Jurkat, Clone E6-1 (cell line): Measurements from ENCODE around the gene SLC4A2.
A peak's percentile ranks its signal among the peaks of the same experiment; 100 is the strongest.

ENCODE experiments used
- DNase-seq: peaks from one replicate; pipeline ENCODE4 v3.0.0-alpha.2; 2011; ENCODE audit warnings: low read depth, low spot score
- H3K4me3 ChIP-seq: 2 replicates; pipeline ENCODE4 v1.5.1; 2011; ENCODE audit warnings: mild to moderate bottlenecking, low read length, control low read depth, moderate library complexity

Gene SLC4A2

DNA sequence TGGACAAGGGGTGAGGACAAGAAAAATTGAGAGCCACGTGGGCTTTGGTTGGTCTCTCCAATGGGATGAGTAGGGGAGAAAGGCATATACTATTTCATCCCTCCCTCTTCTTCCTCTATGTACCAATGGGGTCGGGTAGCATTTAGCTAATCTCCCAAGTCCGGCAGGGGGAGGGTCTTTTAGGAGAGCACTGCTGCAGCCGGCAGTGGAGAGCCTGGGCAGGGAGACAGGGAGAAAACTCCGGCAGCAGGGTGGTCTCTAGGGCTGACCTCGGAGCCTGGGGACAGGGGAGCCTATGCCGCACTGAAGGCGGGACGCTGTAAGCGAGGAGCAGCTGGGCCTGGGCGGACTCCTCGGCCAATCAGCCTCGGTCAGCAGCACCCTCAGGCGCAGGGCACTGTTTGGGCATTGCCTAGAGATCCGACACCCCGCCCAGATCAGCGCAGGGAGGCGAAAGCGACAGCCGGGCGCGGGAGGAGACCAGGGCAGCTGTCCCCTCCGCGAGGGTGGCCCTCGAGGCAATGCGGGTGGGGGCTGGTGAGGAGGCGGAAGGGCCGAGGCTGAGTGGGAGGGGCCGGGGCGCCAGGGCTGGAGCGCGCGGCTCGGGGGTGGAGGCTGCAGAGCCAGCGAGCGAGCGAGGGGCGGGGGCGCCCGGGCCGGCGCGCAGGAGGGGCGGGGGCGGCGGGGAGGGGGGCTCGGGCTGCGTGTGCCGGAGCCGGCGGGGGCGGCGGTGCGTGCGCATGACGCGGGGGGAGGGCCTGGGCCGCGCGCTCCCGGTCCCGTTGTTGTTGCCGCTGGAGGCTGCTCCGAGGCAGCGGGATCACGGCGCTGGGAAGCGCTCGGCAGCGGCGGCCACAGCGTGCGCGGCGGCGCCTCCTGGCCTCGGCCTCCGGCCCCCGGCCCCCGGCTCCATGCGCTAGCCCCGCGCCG, 26.6 kb downstream of the SLC4A2 start, which contains the start of gene AGAP3:
Gene AGAP3, plus strand, starts transcription at position 785 of the 930 bp plus-strand sequence. CDS start 267 bp downstream, outside the sequence.
- peak within 1 kb of the TSS; percentile 62 for H3K4me3 ChIP-seq
- no peak for DNase-seq

DNA sequence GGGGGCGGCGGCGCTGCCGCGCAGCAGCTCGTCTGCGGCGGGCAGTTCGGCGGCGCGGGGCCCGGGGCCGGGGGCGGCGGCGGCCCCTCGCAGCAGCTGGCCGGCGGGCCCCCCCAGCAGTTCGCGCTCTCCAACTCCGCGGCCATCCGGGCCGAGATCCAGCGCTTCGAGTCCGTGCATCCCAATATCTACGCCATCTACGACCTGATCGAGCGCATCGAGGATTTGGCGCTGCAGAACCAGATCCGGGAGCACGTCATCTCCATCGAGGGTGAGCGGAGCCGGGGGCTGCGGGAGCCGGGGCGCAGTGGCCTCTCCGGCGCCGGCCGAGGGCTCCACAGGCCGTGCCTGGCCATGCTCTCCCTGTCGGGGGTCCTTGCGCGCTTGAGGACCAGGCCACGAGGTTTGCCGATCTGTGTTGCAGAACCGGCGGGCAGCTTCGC, 27.4 kb downstream of the SLC4A2 start:
- DNase-seq = no peak
- peak overlapping the region; percentile 60 for H3K4me3 ChIP-seq

GRCh38 chr7:151087245-151088018, 28.0 kb downstream of the SLC4A2 start:
- H3K4me3 ChIP-seq = peak overlapping the region; percentile 60
- DNase-seq = no peak

DNA sequence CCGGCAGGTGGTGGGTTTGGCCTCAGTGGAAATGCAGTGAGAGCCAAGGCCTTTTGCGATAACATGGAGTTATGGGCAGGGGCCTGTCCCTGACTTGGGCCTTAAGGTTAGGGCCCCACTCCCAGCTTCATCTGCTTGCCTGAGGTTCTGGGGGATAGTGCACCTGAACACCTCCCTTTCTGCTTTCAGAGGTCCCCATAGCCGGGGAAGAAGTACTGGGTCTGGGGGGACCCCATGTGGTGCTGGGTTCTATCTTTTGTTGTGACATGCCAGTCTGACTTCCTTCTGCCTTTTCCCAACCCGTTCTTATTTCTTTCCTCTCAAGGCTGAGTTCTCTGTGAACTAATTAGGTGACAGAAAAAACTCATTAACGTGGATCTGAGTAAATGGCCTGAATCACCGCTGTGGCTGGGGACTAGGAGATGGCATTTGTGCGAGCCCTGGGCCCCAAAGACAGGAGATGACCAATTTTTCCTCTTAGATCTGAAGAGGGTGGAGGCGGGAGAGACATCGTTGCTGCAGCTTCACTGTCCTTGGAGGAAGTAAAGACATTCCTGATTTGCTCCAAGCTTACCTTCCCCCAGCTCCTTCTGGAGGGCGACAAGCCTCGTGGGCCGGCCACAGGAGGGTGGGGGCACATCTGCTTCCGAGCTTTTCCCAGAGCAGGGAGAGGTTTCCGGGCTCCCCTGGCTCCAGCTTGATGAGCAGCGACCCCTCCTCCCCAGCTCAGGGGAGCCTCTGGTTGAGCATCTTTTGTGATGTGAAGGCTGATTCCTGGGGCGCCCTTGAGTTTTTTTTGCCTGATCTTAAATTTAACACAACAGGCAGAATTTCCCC, 28.8 kb downstream of the SLC4A2 start:
- no peak for DNase-seq
- no peak overlapping the region for H3K4me3 ChIP-seq

DNA sequence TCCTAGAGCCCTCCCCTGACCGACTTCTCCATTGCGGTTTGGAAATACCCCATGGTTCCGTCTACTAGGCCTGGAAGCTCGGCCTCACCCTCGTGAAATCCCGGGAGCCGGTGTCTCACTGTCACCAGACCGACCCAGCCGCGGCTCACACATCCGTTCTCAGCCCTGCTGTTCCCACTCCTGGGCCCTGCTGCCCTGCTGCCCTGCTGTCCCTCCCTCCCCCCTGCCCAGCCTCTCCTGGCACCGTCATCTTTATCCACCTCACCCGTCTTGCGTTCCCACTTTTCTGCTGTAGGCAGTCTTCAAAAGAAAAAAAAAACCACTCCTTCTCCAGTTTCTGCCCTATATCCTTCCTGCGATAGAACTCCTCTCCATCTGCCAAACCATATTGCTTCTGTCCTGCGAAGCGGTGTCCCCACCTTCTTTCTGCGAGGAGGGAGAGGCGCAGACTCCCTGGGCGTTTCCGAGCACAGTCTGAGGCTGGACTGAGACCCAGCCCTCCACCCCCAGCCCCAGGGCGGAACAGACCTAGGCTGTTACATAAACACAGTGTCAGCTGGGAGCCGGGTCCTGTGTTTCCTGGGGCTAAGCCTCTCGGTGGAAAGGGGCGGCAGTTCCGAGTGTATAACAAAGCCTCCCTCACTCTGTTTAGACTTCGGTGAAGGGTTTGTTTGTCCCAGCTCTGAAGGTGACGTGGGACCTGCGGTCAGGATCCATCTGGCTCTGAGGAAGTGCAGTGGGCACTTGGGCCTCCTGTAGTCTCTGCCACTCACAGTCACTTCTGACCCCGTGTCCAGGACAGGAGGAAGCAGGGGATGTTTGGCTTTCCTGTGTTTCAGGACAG, 29.7 kb downstream of the SLC4A2 start:
- DNase-seq = no peak
- no peak overlapping the region for H3K4me3 ChIP-seq

GRCh38 chr7:151089893-151090730, 30.7 kb downstream of the SLC4A2 start:
- no peak overlapping the region for H3K4me3 ChIP-seq
- DNase-seq = no peak

DNA sequence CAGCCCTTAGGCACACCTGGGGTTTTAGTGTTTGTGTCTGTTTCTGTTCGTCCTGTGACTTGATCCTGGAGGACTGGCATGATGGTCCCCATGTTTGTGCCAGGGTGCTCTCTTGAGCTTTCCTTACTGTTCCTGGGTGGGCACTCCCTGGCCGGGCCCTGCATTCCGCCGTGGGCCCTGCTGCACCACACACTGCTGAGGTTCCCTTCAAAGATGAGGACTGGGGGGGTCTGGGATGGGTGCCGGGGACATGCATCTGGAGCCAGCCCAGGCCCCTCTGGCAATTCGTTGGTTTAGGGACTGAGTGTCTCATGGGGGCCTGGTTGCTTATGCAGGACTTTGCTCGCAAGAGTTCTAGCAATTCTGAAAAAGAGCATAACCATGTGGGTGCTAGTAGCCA, 31.6 kb downstream of the SLC4A2 start:
- no peak for DNase-seq
- H3K4me3 ChIP-seq = no peak overlapping the region

- DNase-seq = no peak
- H3K4me3 ChIP-seq = no peak overlapping the region
Measured at GRCh38 chr7:151091431-151091830, 32.0 kb downstream of the SLC4A2 start.

DNA sequence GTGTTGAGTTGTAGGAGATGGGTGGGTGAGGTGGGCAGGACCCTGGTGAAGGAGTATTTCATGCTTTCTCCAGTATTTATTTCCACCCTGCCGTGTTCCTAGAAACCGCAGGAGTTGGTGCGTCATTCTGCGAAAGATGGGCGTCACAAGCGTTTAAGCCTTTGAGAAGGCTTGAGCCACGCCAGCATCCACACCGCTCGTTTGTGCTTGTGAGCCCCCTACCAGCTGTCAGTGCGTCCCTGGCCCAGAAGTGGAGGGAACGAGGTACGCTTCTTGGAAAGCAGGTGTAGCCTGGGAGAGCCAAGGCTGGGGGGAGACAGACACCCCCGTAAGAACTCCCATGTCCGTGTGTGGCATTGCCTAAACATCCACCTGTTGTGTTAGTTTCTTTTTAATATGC, 32.6 kb downstream of the SLC4A2 start:
- DNase-seq = no peak

DNA sequence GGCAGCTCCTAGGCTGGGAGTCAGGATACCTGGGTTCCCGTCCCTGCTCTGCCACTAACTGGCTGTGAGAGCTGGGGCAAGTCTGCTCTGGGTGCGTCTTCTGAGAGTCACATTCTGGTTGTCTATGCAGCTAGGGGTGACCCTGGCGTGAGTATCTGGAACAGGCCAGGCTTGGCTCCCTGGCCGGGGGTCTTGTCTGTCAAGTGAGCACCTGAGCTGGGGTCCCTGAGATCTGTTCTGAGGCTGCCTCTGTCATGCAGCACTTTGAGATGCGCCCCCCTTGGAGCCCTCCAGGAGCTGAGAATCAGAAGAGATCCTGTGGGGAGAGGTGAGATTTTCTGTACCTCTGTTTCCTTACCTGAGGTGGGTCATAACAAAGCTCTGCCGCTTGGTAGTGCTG, 34.4 kb downstream of the SLC4A2 start:
- no peak for DNase-seq
- H3K4me3 ChIP-seq = no peak overlapping the region

More for the DNA sequence above, 32.6 kb downstream of the SLC4A2 start:
- H3K4me3 ChIP-seq = no peak overlapping the region

- H3K4me3 ChIP-seq = no peak overlapping the region
- DNase-seq = no peak
Measured at GRCh38 chr7:151094675-151095074, 35.3 kb downstream of the SLC4A2 start.

GRCh38 chr7:151095123-151095797, 35.9 kb downstream of the SLC4A2 start:
- no peak overlapping the region for H3K4me3 ChIP-seq
- no peak for DNase-seq

DNA sequence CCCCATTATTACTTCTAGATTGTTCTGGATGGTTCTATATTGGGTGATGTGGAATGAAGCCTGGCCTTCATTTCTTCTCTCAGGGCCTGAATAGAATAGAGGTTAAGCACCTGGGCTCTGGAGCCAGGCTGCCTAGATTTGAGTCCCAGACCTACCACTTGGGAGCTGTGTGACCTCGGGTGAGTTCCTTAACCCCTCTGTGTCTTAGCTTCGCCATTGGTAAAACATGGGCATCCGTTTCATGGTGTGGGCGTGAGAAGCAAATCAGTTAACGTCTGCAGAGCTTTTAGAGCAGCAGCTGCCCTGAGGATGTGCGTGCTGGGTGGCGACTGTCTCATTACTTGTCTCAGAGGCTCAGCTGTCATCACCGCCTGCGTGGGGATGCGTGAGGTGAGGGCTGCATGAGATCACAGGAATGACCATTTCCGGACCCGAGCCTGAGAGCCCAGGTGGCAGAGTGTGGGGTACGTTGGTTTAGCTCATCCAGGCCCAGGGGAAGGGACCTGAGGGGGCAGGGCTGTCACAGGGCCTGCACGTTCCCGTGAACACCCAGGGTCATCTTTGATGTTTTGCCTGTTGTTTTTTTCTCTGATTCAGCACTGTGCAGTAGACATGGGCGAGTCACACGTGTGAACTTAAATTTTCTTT, 36.6 kb downstream of the SLC4A2 start:
- DNase-seq = no peak

GRCh38 chr7:151099486-151100211, 40.3 kb downstream of the SLC4A2 start:
- DNase-seq = no peak
- no peak overlapping the region for H3K4me3 ChIP-seq

More for the DNA sequence above, 36.6 kb downstream of the SLC4A2 start:
- no peak overlapping the region for H3K4me3 ChIP-seq

DNA sequence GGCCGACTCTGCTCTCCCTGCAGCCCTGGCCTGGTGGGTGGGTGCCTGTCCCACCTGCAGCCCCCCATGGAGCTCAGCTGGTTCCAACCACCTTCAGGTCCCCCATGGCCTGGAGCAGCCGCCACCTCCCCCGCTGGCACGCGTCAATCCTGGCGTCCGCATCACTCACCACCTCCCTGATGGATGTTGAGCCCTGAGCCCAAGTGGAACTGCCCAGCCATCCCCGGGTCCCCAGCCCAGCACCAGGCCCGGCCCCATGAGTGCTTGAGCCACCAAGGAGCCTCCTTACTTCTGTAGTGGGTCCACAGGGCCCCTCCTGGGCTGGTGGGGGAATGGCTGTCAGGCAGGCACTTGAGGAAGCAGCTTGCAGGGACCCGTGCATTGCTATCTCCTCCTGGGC, 41.5 kb downstream of the SLC4A2 start:
- no peak overlapping the region for H3K4me3 ChIP-seq
- no peak for DNase-seq
